A204.1 (cell line): ENCODE data around the gene GCNA.
"Not testable (repeated sequence)": the region's sequence is repeated elsewhere in the genome, so short reads cannot be mapped to it uniquely, and the experiment has no call there.

Experiments
- FAIRE-seq: peaks from 2 replicates; lab custom pipeline; 2012; peaks lifted over from hg19 to GRCh38; lab: Jason Lieb, UNC

Gene GCNA

DNA sequence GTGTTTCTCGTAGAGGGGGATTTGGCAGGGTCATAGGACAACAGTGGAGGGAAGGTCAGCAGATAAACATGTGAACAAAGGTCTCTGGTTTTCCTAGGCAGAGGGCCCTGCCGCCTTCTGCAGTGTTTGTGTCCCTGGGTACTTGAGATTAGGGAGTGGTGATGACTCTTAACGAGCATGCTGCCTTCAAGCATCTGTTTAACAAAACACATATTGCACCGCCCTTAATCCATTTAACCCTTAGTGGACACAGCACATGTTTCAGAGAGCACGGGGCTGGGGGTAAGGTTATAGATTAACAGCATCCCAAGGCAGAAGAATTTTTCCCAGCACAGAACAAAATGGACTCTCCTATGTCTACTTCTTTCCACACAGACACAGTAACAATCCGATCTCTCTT, 66.2 kb downstream of the GCNA start:
- not testable (repeated sequence) for FAIRE-seq

DNA sequence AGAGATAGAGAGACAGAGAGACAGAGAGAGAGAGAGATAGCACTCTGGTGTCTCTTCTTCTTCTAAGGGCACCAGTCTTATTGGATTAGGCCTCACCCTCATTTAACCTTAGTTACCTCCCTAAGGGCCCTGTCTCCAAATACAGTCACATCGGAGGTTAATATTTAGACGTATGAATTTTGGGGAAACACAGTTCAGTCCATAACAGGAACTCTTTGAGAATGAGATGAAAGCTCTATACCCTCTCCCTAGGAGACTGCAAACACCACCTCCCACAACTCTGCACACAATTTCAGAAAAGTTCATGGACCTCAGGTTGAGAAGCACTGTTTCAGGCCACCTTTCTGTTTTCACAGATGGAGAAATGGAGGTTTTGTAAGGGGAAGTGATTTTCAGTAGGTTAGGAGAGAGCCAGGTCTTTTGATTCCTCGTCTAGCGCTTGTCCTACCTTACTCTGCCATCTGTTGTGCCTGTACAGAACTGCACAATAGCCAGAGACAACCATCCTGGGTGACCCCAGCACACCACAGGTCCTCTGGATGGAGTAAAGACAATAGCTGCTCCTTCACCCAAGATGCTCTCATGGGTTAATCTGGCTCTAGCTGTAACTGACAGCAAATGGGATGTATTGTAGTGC, 72.2 kb downstream of the GCNA start:
- no peak for FAIRE-seq

DNA sequence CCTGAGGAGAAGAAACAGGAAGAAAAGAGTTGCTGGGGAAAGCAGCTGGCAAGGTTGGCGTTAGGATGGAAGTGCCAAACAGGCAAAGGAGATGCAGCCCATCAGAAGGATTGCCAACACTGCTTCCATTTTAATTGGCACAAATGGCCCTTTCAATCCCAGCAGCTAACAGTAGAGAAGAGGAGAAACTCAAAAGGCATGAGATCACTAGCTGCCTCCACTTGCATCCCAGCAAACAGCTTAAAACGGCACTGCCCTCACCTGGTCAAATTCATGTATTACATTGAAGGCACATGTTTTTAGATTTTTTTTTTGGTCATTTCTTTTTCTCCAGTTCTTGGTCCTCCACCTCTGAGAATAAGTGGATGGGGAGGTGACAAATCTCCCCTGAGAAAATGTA, 74.2 kb downstream of the GCNA start:
- FAIRE-seq, result peak; percentile 91

DNA sequence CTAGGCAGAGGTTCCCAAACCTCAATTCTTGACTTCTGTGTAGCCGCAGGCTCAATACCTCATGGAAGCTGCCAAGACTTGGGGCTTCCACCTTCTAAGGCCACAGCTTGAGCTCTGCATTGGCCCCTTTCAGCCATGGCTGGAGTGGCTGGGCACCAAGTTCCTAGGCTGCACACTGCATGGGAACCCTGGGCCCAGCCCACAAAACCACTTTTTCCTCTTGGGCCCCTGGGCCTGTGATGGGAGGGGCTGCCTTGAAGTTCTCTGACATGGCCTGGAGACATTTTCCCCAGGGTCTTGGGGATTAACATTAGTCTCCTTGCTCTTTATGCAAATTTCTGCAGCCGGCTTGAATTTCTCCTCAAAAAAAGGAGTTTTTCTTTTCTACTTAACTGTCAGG, 75.1 kb downstream of the GCNA start:
- no peak for FAIRE-seq

DNA sequence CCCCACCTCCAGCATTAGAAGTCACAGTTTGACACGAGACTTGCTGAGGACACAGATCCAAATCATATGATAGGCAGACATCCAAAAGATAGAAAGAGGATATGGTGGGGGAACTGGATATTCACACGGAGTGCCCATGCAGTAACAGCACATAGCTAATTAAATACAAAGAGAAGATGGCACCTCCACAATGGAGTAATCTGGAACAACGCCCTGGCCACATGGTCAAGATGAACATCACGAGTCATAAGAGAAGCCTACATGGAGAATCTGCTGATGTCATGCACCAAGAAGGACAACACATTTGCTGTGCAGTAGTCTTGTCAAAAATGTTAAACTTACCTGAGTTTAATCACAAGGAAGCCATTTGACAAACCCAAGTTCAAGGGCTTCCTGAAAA, 79.0 kb downstream of the GCNA start:
- FAIRE-seq, result no peak

DNA sequence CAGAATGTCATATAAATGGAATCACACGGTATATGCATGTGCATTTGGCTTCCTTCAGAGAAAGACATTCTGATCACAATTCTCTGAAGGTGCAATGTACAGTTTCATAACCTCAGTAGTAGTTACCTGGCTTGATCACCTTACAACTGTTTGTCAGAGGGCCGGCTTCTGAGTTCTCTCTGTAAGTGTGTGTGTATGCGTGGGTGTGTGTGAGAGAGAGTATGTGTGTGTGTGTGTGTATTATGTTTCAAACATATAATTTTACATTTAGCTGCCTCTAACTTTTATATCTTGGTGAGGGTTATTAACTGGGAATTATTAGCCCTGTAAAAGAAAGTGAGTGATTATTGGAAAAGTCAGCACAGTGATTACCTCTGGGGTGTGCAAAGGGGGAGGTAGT, 81.1 kb downstream of the GCNA start:
- no peak for FAIRE-seq

DNA sequence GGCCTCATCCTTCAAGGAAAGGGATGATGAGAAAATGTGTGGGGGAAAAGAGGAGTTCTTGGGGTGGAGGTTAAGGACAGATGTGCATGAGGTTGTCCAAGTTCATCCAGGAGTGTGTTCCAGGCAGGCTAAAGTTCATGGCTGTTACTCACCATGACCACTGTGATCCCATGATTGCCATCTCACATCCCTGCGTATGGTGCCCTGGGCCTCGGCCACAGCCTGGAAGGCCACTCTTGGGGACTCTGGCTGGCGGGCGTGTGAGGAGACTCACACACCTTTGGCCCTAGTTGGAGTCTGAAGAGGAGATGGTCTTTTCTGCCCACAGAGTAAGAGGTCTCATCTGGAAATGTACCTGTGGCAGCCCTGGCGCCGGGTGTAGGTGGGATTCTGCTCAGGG, 81.7 kb downstream of the GCNA start:
- no peak for FAIRE-seq

DNA sequence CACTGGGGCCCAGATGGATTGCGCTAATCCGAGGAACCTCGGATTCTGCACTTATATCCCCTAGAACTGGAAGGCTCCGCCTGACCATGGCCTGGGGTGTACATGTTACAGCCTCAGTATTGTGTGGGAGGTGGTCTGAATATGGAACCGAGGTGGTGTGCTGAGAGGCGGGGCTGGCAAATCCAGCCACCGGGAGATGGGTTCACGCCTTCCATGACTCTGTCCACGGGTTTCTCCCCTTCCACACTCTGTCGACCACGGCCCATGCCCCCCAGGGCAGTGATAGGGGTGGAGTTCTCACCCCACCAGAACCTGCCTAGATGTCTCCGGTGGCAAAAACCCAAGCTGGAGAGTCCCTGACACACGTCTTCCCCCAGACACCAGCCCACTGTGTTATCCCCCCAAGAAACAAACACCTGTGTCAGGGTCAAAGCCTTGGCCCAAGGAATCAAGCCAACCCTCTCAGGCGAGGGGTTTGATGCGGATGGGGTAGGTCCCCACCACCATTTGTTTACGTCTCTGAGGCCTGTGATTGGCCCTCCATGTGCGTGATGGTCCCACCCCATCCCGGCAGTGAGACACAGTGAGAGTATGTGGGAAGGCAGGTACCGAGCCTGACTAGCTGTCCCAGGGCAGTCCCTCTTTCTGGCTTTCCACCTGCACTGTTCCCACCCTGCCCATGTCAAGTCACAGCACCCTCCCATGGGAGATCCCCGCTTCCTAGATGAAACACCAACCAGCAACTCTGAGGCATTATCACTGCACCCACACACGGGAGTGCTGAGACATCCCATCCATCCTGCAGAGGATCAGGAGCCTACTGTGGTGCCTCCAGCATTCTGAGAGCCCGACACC, 82.6 kb downstream of the GCNA start:
- no peak for FAIRE-seq

DNA sequence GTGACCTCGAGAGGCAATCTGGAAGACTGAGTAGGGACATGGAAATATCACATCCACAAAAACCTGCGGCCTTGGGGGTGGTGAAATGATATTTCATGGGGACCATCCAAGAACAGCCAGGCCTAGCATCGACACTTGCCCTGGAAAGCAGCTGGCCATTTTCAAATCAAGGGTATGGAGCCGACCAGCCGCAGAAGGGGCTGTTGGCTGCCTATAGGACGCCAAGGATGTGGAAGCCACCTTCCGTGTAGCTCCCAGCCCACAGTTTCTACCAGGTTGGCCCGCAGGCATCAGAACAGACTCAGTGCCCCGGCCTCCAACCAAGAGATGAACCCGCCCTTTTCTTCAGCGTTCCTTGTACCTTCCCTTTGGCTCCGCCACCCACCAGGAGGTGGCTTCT, 83.7 kb downstream of the GCNA start:
- FAIRE-seq, result no peak

DNA sequence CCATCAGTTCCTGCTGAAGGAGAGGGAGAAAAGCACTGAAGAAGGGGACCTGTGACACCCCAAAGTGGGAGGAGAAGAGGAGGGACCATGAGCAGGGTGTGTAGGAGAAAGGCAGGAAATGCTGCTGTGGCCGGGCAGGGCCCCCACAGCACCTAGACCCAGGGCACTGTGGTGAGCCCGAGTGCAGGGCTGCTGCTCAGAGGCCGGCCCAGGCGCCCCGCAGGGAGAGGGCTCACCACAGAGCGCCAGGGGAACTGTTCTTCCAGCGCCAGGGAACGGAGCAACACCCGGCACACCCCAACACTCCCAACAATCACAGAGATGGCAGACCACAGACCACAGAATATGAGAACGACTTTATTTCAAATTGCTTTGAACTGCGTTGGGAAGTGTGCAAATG, 84.4 kb downstream of the GCNA start:
- FAIRE-seq, result not testable (repeated sequence)
